ENCODE measurements around the gene TAS2R43. TPM values are rescaled to one million over a fixed set of nuclear protein-coding genes. Genes with fewer than 3 reads are reported as not detected.
"Not testable (repeated sequence)": the region's sequence is repeated elsewhere in the genome, so short reads cannot be mapped to it uniquely, and the experiment has no call there.

Gene TAS2R43
- total RNA-seq, 1 experiment from 2014 or later = 0.48 TPM

DNA sequence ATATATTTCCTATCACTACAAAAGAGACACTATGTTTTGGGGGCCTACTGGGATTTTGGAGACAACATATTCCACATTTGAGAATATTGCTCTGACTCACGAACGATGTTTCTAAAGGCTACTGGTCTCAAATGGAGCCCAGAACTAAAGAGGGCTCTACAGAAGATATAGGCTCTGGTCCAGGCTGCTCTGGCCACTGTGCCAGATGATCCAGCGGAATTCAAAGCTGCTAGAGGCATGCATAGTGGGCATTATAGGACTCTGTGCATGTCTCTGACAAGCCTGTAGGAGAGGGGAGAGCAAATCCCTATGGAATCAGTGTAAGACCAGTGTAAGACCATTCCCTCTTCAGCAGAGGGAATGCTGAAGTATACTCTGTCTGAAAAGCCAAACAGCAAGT lies 38.3 kb upstream of the TAS2R43 start:
- peak overlapping the region in 2 of 3 experiments; percentile 29 to 62; a peak in 2 of 7 replicates for H3K27ac Mint-ChIP-seq
- H3K9me3 Mint-ChIP-seq = peaks cover 0 to 10% of the 10 kb centered on the region in 2 experiments; a peak in 4 of 5 replicates
- Histone ChIP-seq H2BK15ac (ENCODE audit: low read depth, low read length) (no peak overlapping the region), H4K5ac (ENCODE audit: insufficient read length, low read depth, low read length) (no peak overlapping the region), H3K27ac (ENCODE audit: insufficient read length, low read depth, low read length) (no peak overlapping the region), H3K4me2 (ENCODE audit: insufficient read depth, insufficient read length, low read length) (no peak overlapping the region), H3K27me3 (ENCODE audit: insufficient read depth, low read length) (no peaks in the 10 kb centered on the region), H3K23me2 (ENCODE audit: insufficient read length, low read depth, low read length, poor library complexity, severe bottlenecking) (no peaks in the 10 kb centered on the region), H3K9me3 (ENCODE audit: control insufficient read depth, low read depth, low read length) (no peaks in the 10 kb centered on the region), H3K56ac (ENCODE audit: insufficient read length, low read depth, low read length) (no peak overlapping the region), H2BK12ac (ENCODE audit: insufficient read length, low read depth, low read length) (no peak overlapping the region), H3K4ac (ENCODE audit: low read depth, low read length) (no peak overlapping the region), H2AFZ (ENCODE audit: low read length) (no peak overlapping the region), H3K79me1 (ENCODE audit: insufficient read depth, low read depth, low read length, poor library complexity, severe bottlenecking) (no peaks in the 10 kb centered on the region), H3K79me2 (ENCODE audit: insufficient read depth, low read length) (peaks cover 6% of the 10 kb centered on the region; the same call in 1 of the 2 replicates), H2BK120ac (ENCODE audit: low read depth, low read length, poor library complexity, severe bottlenecking) (no peak overlapping the region), H4K8ac (replicated peaks; ENCODE audit: insufficient read length, low read depth, low read length) (no peak overlapping the region), H3T11ph (ENCODE audit: low read length) (no peak overlapping the region), H2AK5ac (ENCODE audit: insufficient read length, low read length) (no peak overlapping the region), H3K23ac (ENCODE audit: insufficient read length, low read depth, low read length) (no peak overlapping the region), H3K14ac (ENCODE audit: insufficient read depth, low read length) (no peak overlapping the region), H4K91ac (ENCODE audit: insufficient read length, low read depth, low read length) (no peak overlapping the region), H3K9ac (ENCODE audit: extremely low read depth, insufficient read length, low read length) (no peak overlapping the region), H4K20me1 (ENCODE audit: control insufficient read depth, insufficient read depth, insufficient read length) (no peaks in the 10 kb centered on the region), H3K4me1 (ENCODE audit: insufficient read depth, low read length) (no peaks in the 10 kb centered on the region), H2BK20ac (ENCODE audit: low read depth, low read length, poor library complexity, severe bottlenecking) (no peak overlapping the region), H2BK5ac (ENCODE audit: insufficient read length, low read length) (no peak overlapping the region), H3K18ac (ENCODE audit: insufficient read length, low read depth, low read length) (no peak overlapping the region)
- H3K4me3 Mint-ChIP-seq = no peak overlapping the region
- TF ChIP-seq, protein P1, sequence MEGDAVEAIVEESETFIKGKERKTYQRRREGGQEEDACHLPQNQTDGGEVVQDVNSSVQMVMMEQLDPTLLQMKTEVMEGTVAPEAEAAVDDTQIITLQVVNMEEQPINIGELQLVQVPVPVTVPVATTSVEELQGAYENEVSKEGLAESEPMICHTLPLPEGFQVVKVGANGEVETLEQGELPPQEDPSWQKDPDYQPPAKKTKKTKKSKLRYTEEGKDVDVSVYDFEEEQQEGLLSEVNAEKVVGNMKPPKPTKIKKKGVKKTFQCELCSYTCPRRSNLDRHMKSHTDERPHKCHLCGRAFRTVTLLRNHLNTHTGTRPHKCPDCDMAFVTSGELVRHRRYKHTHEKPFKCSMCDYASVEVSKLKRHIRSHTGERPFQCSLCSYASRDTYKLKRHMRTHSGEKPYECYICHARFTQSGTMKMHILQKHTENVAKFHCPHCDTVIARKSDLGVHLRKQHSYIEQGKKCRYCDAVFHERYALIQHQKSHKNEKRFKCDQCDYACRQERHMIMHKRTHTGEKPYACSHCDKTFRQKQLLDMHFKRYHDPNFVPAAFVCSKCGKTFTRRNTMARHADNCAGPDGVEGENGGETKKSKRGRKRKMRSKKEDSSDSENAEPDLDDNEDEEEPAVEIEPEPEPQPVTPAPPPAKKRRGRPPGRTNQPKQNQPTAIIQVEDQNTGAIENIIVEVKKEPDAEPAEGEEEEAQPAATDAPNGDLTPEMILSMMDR (conservative IDR thresholded peaks at IDR 0.05) = no peak
- no CpG with 5 or more reads among the region's 3 CpGs for WGBS (ENCODE audit: extremely low coverage, insufficient read length, low lambda C conversion rate)
- peaks cover 11 to 24% (median 21%) of the 10 kb centered on the region in 3 experiments for H3K36me3 Mint-ChIP-seq (ENCODE audit: insufficient read depth in 1 of 3, low read depth in 3 of 3)
- H3K27me3 Mint-ChIP-seq (ENCODE audit: low read depth) = no peaks in the 10 kb centered on the region
- DNase-seq = no peak
- no peaks in the 10 kb centered on the region for H3K4me1 Mint-ChIP-seq

DNA sequence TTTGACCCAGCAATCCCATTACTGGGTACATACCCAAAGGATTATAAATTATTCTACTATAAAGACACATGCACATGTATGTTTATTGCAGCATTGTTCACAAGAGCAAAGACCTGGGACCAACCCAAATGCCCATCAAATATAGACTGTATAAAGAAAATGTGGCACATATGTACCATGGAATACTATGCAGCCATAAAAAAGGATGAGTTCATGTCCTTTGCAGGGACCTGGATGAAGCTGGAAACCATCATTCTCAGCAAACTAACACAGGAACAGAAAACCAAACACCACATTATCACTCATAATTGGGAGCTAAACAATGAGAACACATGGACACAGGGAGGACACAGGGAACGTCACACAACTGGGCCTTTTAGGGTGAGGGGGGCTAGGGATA lies 22.0 kb upstream of the TAS2R43 start:
- not testable (repeated sequence) for H3K14ac ChIP-seq (ENCODE audit: insufficient read depth, low read length); H2BK20ac ChIP-seq (ENCODE audit: low read depth, low read length, poor library complexity, severe bottlenecking); H2BK120ac ChIP-seq (ENCODE audit: low read depth, low read length, poor library complexity, severe bottlenecking); H3K27me3 Mint-ChIP-seq (ENCODE audit: low read depth); H3K27ac ChIP-seq (ENCODE audit: insufficient read length, low read depth, low read length); H3K4ac ChIP-seq (ENCODE audit: low read depth, low read length); H3K79me1 ChIP-seq (ENCODE audit: insufficient read depth, low read depth, low read length, poor library complexity, severe bottlenecking); H3K23me2 ChIP-seq (ENCODE audit: insufficient read length, low read depth, low read length, poor library complexity, severe bottlenecking); H4K91ac ChIP-seq (ENCODE audit: insufficient read length, low read depth, low read length); H3K4me1 ChIP-seq (ENCODE audit: insufficient read depth, low read length); H3K9ac ChIP-seq (ENCODE audit: extremely low read depth, insufficient read length, low read length); H3K56ac ChIP-seq (ENCODE audit: insufficient read length, low read depth, low read length); H2BK15ac ChIP-seq (ENCODE audit: low read depth, low read length); H3K79me2 ChIP-seq (ENCODE audit: insufficient read depth, low read length); H3K23ac ChIP-seq (ENCODE audit: insufficient read length, low read depth, low read length); H3K4me2 ChIP-seq (ENCODE audit: insufficient read depth, insufficient read length, low read length); H2BK12ac ChIP-seq (ENCODE audit: insufficient read length, low read depth, low read length); H3K27ac Mint-ChIP-seq; H4K5ac ChIP-seq (ENCODE audit: insufficient read length, low read depth, low read length); H3T11ph ChIP-seq (ENCODE audit: low read length); H3K27me3 ChIP-seq (ENCODE audit: insufficient read depth, low read length); H2BK5ac ChIP-seq (ENCODE audit: insufficient read length, low read length); H2AFZ ChIP-seq (ENCODE audit: low read length); H3K18ac ChIP-seq (ENCODE audit: insufficient read length, low read depth, low read length); H3K9me3 ChIP-seq (ENCODE audit: control insufficient read depth, low read depth, low read length); H3K4me3 Mint-ChIP-seq; DNase-seq; H4K8ac ChIP-seq (replicated peaks; ENCODE audit: insufficient read length, low read depth, low read length); H4K20me1 ChIP-seq (ENCODE audit: control insufficient read depth, insufficient read depth, insufficient read length); H2AK5ac ChIP-seq (ENCODE audit: insufficient read length, low read length)
- Mint-ChIP-seq H3K4me1 (peaks cover 3 to 16% of the 10 kb centered on the region in 2 experiments; a peak in 3 of 4 replicates), H3K36me3 (ENCODE audit: insufficient read depth in 1 of 3, low read depth in 3 of 3) (peaks cover 66 to 77% (median 68%) of the 10 kb centered on the region in 3 experiments), H3K9me3 (peaks cover 30 to 45% of the 10 kb centered on the region in 2 experiments)
- WGBS (ENCODE audit: extremely low coverage, insufficient read length, low lambda C conversion rate) = no CpG with 5 or more reads among the region's 1 CpG
